Chondrocyte (in vitro differentiated cells): ENCODE data around the gene BCAR3. TPM values are rescaled to one million over a fixed set of nuclear protein-coding genes. Genes with fewer than 3 reads are reported as not detected.

ENCODE experiments used
- DNase-seq: peaks from one replicate; pipeline ENCODE4 v3.0.0; 2021; ENCODE audit warnings: mixed read lengths, low spot score
- H3K27ac Mint-ChIP-seq: one replicate; pipeline ENCODE4 v1.8.0; 2021; ENCODE audit warnings: mild to moderate bottlenecking, moderate library complexity, mixed read lengths; ENCODE audit not compliant: unreplicated experiment
- H3K27me3 Mint-ChIP-seq: 2 replicates; pipeline ENCODE4 v1.8.0; 2021; ENCODE audit warnings: low read depth, mixed read lengths
- H3K36me3 Mint-ChIP-seq: 2 replicates; pipeline ENCODE4 v1.8.0; 2021; ENCODE audit warnings: low read depth, mixed read lengths
- H3K4me1 Mint-ChIP-seq: 2 replicates; pipeline ENCODE4 v1.8.0; 2021; ENCODE audit warnings: low read depth, mild to moderate bottlenecking, mixed read lengths
- H3K4me3 Mint-ChIP-seq: one replicate; pipeline ENCODE4 v1.8.0; 2021; ENCODE audit warnings: mild to moderate bottlenecking, moderate library complexity, mixed read lengths; ENCODE audit not compliant: unreplicated experiment
- H3K9me3 Mint-ChIP-seq: 2 replicates; pipeline ENCODE4 v1.8.0; 2021; ENCODE audit warnings: low read depth, mixed read lengths
- CTCF ChIP-seq: fragments of 200-600 bp; sonication (generic); IDR thresholded peaks from 2 replicates; pipeline ENCODE4 v1.5.0; 2021; ENCODE audit warnings: antibody characterized with exemption, mild to moderate bottlenecking, moderate library complexity
- total RNA-seq: library from RNA; stranded (reverse); gene quantifications from 3 replicates; pipeline ENCODE4 v1.2.1, GENCODE V29; 2021

BCAR3 gene
- total RNA-seq, 1 donor from 2014 or later: 18.5 TPM

DNA sequence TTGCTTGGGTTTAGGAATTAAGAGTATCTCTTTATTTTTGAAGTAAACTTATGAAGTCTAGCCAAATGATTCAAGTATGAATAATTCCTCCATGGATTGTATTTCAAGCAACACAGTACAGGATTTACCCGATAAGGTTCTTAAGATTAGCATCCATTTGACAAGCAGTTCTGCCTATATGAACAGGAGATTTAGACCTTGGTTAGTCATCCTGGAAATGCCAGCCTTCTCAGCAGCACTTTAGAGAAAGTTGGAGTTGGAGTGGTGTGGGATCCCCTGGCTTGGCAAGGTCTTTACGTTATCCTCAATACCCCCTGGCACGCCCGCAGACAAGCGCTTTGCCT is 1.6 kb downstream of the BCAR3 start:
- peak overlapping the region; percentile 92 for H3K27ac Mint-ChIP-seq
- no peak for DNase-seq
- H3K36me3 Mint-ChIP-seq: no peaks in the 10 kb centered on the region

DNA sequence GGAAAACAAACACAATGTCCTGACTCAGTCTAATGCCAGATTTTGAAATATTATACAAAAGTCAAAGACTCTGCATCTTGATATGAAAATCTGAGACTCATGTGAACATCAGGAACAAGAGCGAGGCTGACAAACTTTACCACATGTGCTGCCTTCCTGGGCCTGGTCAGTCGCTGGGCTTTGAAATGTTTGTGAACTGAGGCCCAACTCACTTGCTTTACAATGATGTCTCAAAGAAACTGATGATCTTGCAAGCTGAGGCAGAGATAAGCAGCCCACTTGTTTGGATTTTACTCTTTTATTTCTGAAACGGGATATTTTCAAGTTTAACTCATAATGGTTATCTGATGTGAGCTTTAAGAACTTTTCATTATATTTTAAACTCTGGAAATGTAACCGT is 2.1 kb downstream of the BCAR3 start:
- Mint-ChIP-seq H3K4me1 (peaks cover 46% of the 10 kb centered on the region), H3K9me3 (no peaks in the 10 kb centered on the region), H3K27me3 (no peaks in the 10 kb centered on the region), H3K4me3 (no peak overlapping the region), H3K27ac (peak overlapping the region; percentile 43), H3K36me3 (no peaks in the 10 kb centered on the region)
- DNase-seq: no peak
- TF ChIP-seq CTCF: no peak

More for the DNA sequence above, 1.6 kb downstream of the BCAR3 start:
- Mint-ChIP-seq H3K9me3 (no peaks in the 10 kb centered on the region), H3K4me1 (peaks cover 41% of the 10 kb centered on the region), H3K27me3 (no peaks in the 10 kb centered on the region), H3K4me3 (peak overlapping the region; percentile 87)
- TF ChIP-seq CTCF: no peak

GRCh38 chr1:93678946-93679480 is 2.6 kb downstream of the BCAR3 start:
- no peak for DNase-seq
- Mint-ChIP-seq H3K4me3 (no peak overlapping the region), H3K4me1 (peaks cover 47% of the 10 kb centered on the region)

DNA sequence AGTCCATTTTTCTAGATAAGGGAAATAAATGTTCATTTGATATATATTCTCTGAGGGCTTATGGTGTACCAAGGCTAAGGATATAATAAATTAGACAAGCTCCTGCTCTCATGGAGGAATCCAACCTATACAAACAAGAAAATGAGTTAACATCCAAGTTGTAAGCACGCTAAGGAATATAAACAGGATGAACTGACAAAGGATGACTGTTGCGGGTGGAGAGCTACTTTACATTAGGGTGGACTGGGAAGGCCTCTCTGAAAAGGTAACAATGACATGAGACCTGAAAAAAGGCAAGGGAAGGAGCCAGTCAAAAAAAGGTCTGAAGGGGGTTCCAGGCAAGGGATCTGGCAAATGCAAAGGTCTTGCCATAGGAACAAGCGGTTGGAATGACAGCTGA is 3.1 kb downstream of the BCAR3 start:
- Mint-ChIP-seq H3K36me3 (no peaks in the 10 kb centered on the region), H3K27ac (no peak overlapping the region), H3K27me3 (no peaks in the 10 kb centered on the region), H3K4me3 (no peak overlapping the region), H3K4me1 (peaks cover 48% of the 10 kb centered on the region), H3K9me3 (no peaks in the 10 kb centered on the region)
- no peak for TF ChIP-seq CTCF
- no peak for DNase-seq

More at GRCh38 chr1:93678946-93679480, 2.6 kb downstream of the BCAR3 start:
- Mint-ChIP-seq H3K36me3 (no peaks in the 10 kb centered on the region), H3K27me3 (no peaks in the 10 kb centered on the region), H3K27ac (peak overlapping the region; percentile 43), H3K9me3 (no peaks in the 10 kb centered on the region)
- TF ChIP-seq CTCF: no peak

GRCh38 chr1:93677729-93678128 is 3.9 kb downstream of the BCAR3 start:
- Mint-ChIP-seq H3K4me1 (peaks cover 55% of the 10 kb centered on the region), H3K36me3 (peaks cover 3% of the 10 kb centered on the region), H3K4me3 (no peak overlapping the region), H3K27me3 (no peaks in the 10 kb centered on the region), H3K27ac (no peak overlapping the region), H3K9me3 (no peaks in the 10 kb centered on the region)
- no peak for TF ChIP-seq CTCF
- DNase-seq: no peak
